Ishikawa (cell line): Measurements from ENCODE around the gene DCBLD1.

Experiments
- CEBPB ChIP-seq: IDR thresholded peaks from 2 replicates; pipeline ENCODE4 v1.6.1; 2012
- CREB1 ChIP-seq: IDR thresholded peaks from 2 replicates; pipeline ENCODE4 v1.6.1; 2012; ENCODE audit warnings: low read depth
- EGR1 ChIP-seq: IDR thresholded peaks from 2 replicates; pipeline ENCODE4 v1.6.1; 2012
- EP300 ChIP-seq: IDR thresholded peaks from 2 replicates; pipeline ENCODE4 v1.6.1; 2012; ENCODE audit warnings: borderline replicate concordance
- FOXM1 ChIP-seq: IDR thresholded peaks from 2 replicates; pipeline ENCODE4 v1.6.1; 2012; ENCODE audit warnings: low read depth, borderline replicate concordance
- MAX ChIP-seq: IDR thresholded peaks from 2 replicates; pipeline ENCODE4 v1.6.1; 2012
- NFIC ChIP-seq: IDR thresholded peaks from 2 replicates; pipeline ENCODE4 v1.6.1; 2012
- RAD21 ChIP-seq: IDR thresholded peaks from 2 replicates; pipeline ENCODE4 v1.6.1; 2012; ENCODE audit warnings: low read depth
- REST ChIP-seq: IDR thresholded peaks from 2 replicates; pipeline ENCODE4 v1.6.1; 2012; ENCODE audit warnings: low read depth, mild to moderate bottlenecking
- TAF1 ChIP-seq: IDR thresholded peaks from 2 replicates; pipeline ENCODE4 v1.6.1; 2012; ENCODE audit warnings: low read depth, mild to moderate bottlenecking
- TCF12 ChIP-seq: IDR thresholded peaks from 2 replicates; pipeline ENCODE4 v1.6.1; 2012; ENCODE audit warnings: low read depth
- TEAD4 ChIP-seq: IDR thresholded peaks from 2 replicates; pipeline ENCODE4 v1.6.1; 2012
- USF1 ChIP-seq: IDR thresholded peaks from 2 replicates; pipeline ENCODE4 v1.6.1; 2012
- YY1 ChIP-seq: IDR thresholded peaks from 2 replicates; pipeline ENCODE4 v1.6.1; 2012; ENCODE audit warnings: low read depth

GRCh38 chr6:117552618-117553017, 70.1 kb downstream of the DCBLD1 start:
- TF ChIP-seq EP300 (no peak), RAD21 (no peak), YY1 (no peak), FOXM1 (no peak), REST (no peak), TAF1 (no peak), CREB1 (no peak), EGR1 (no peak), NFIC (no peak), MAX (no peak), USF1 (no peak), TCF12 (no peak), TEAD4 (no peak), CEBPB (no peak)
